NCI-H1694 treated with DMSO at 0.1 percent for 48 hours (cell line): ENCODE results near the gene BAHD1.
"Not testable (repeated sequence)": the region's sequence is repeated elsewhere in the genome, so short reads cannot be mapped to it uniquely, and the experiment has no call there.

Experiments
- DNase-seq: peaks from one replicate; lab custom pipeline; 2025; lab: John Stamatoyannopoulos, UW

Gene BAHD1

GRCh38 chr15:40445421-40445922 is 4.7 kb downstream of the BAHD1 start:
- DNase-seq: no peak

- DNase-seq: no peak
These were observed 5.4 kb downstream of the BAHD1 start for GRCh38 chr15:40446144-40446543.

- no peak for DNase-seq
These were observed 7.6 kb downstream of the BAHD1 start for GRCh38 chr15:40448354-40448753.

GRCh38 chr15:40449275-40449674 is 8.5 kb downstream of the BAHD1 start:
- no peak for DNase-seq

GRCh38 chr15:40450047-40450446 is 9.3 kb downstream of the BAHD1 start:
- no peak for DNase-seq

- DNase-seq: no peak
These were observed 10.9 kb downstream of the BAHD1 start for GRCh38 chr15:40451527-40452158.

GRCh38 chr15:40452296-40453090 is 11.7 kb downstream of the BAHD1 start:
- DNase-seq: no peak

GRCh38 chr15:40453941-40454340 is 13.2 kb downstream of the BAHD1 start:
- DNase-seq: not testable (repeated sequence)

- no peak for DNase-seq
These were observed 14.2 kb downstream of the BAHD1 start for GRCh38 chr15:40454904-40455391.

GRCh38 chr15:40456299-40456712 is 15.6 kb downstream of the BAHD1 start:
- no peak for DNase-seq

GRCh38 chr15:40456738-40457137 is 16.0 kb downstream of the BAHD1 start:
- DNase-seq: no peak

- no peak for DNase-seq
These were observed 18.0 kb downstream of the BAHD1 start for GRCh38 chr15:40458495-40459371.

- no peak for DNase-seq
These were observed 18.8 kb downstream of the BAHD1 start for GRCh38 chr15:40459391-40460015.

- no peak for DNase-seq
These were observed 19.7 kb downstream of the BAHD1 start for GRCh38 chr15:40460404-40460803.

GRCh38 chr15:40461958-40462357 is 21.2 kb downstream of the BAHD1 start:
- DNase-seq: no peak

- DNase-seq: no peak
These were observed 22.5 kb downstream of the BAHD1 start for GRCh38 chr15:40463279-40463678.

- DNase-seq: no peak
These were observed 23.3 kb downstream of the BAHD1 start for GRCh38 chr15:40463886-40464545.

GRCh38 chr15:40464595-40465185 is 23.9 kb downstream of the BAHD1 start:
- no peak for DNase-seq

- no peak for DNase-seq
These were observed 25.2 kb downstream of the BAHD1 start for GRCh38 chr15:40465939-40466338.

GRCh38 chr15:40466426-40467260 is 25.9 kb downstream of the BAHD1 start:
- no peak for DNase-seq
